HG03575 (cell line): Measurements from ENCODE around the gene FOXD1.
"Not testable (repeated sequence)": the region's sequence is repeated elsewhere in the genome, so short reads cannot be mapped to it uniquely, and the experiment has no call there.

Source experiments
- ATAC-seq: cut with Tn5 transposase; IDR thresholded peaks from one replicate; pipeline ENCODE4 v1.9.1; 2021; ENCODE audit not compliant: unreplicated experiment, insufficient number of reproducible peaks, low FRiP score; ENCODE audit errors: extremely low read depth

The FOXD1 gene

DNA sequence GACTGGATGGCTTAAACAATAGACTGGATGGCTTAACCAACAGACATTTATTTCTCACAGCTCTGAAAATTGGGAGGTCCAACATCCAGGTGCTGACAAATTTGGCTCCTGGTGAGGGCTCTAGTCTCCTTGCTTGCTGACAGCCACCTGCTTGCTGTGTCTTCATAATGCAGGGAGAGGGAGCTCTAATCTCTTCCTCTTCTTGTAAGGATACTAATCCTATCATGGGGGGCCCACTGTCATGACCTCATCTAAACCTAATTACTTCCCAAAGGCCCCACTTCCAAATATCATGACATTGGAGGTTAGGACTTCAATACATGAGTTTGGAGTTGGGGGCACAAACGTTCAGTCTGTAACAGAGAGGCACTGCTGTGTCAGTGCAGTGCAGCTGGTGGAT is 26.4 kb downstream of the FOXD1 start:
- no peak for ATAC-seq

DNA sequence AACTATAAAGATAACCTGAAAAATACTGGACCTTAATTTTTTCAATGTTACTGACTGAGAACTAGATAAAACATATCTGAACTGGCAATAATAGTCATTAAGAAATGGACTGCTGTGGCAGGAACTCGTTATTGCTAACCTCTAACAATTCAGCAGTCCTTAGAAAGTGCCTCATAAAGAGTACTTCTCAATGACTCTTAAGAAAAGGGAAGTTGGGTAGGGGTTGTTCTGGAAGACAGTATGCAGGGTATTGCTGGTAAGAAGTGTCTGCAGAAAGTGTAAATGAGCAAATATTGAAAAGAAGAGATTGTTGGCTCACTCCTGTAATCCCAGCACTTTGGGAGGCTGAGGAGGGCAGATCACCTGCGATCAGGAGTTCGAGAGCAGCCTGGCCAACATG is 27.9 kb downstream of the FOXD1 start:
- no peak for ATAC-seq

DNA sequence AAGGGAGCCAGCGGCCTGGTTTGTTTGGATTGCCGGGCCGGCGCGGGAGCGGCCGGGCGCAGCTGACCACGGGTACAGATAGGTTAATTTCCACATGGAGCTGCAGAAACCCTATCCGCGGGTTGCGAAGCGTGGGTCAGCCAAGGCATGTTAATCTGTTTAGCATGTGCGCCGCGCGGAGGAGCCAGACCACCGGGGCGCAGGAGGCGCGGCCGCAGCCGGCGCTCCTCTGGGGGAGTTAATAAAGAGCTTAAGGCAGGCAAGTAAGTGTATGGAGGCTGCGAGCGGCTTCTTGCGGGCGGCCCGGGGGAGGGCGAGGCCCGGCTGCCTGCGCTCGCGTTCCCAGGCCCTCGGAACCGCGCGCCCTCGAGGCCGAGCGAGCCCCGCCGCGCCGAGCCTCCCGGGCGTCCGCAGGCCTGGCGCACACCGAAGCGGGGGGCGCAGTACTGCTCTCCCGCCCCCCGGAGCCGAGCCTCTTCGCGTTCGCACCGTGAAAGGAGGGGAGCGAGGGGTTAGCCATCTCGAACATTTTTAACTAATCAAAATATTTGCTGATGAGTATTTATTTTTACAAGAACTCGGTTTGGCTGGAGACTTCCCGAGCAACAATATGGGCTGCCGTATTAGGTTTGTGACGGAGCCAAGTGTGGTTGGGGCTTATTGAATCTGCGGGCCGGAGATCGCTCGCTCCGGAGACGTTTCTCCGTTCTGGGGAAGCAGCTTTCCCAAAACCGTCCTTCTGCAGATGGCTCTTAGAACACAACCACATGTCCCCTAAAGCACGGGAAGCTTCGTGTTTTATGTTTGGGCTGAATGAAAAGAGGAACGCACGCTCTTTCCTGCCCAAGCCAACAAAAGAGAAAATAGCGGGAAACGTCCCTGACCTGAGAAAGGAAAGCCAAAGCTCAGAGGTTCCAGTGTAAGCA is 28.8 kb downstream of the FOXD1 start:
- no peak for ATAC-seq

DNA sequence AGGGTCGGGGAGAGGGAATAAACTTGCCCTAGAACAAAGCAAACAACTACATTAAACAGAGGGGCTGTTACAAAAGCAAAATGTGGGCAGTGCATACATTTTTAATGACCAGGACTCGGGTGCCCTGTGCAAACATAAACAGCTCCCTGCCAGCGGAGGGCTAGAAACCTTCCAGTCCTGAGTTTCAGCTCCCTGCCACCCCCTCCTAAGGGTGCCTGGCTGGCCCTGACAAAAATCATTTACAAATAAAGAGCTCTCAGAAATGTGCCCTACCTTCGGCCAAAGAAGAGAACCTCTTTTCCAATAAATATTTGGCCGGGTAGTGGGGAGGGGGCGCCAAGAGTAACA is 29.5 kb downstream of the FOXD1 start:
- ATAC-seq, result no peak

DNA sequence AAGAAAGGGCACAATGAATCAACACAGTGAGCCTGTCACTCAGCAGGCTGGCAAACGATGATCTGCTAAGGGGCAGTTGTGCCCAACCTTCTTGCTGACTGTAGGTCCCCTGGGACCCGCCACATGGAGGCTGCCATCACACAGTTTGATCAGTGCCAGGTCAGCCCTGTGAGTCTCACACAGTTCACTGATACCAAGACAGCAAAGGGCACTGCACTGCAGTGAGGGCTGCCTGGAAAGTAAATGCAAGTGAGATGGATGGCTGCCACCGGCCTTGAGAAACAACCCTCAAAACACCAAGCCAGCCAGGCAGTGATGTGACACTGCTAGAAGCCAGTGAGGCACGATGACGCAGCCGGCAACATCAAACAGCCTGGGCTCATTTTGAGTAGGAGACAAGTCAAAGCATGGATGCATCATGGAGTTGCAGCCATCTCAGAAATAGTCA is 30.3 kb downstream of the FOXD1 start:
- no peak for ATAC-seq

DNA sequence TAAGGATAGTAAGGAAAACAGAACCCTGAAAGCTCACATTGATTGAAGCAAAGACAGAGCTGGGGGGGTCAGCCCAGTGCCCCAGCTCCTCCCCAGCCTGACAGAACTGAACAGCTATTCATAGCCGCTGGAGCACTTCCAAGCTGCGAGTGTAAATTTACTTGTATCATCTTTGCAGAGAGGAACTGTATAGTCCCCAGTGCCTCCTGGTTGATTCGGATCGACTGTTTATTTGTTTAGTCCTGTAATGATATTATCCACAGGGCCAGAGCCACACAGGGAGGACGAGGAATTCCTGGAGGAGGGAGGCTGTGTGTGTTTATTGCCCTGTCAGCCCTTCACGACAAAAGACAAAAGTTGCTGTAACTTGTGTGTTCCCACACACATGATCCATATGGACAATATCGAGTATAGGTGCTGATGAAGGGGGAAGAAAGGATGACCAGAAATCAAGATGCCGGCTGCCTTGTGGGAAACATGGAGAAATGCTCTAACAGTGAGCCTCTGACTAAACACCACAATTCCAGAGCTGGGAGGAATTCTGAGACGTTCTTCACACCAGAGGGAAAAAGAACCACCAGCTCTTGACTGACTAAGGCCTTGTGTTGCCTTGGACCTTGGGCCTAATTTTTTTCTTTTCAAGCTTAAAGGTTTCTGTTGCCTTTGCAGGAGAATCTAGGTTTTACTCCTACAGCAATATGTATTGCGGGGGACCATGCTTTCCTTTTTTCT is 31.1 kb downstream of the FOXD1 start:
- ATAC-seq, result no peak

DNA sequence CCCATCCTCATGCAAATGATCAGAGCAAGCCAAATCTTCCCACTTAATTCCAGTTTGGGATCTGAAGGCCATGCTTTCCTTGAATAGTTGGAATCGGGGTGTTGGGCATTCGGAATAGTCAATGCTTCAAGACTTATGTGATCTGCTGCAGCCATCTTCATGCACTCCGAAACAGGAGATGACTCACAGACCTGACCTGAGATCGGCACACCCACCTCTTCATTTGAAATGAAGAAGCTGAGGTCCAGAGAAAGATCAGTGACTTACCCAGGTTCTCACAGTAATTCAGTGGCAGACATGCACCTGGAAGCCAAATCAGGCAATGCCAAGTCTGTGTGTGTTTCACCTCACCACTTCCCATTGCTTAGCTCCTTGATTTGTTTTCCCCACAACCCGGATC is 33.0 kb downstream of the FOXD1 start:
- ATAC-seq, result no peak

DNA sequence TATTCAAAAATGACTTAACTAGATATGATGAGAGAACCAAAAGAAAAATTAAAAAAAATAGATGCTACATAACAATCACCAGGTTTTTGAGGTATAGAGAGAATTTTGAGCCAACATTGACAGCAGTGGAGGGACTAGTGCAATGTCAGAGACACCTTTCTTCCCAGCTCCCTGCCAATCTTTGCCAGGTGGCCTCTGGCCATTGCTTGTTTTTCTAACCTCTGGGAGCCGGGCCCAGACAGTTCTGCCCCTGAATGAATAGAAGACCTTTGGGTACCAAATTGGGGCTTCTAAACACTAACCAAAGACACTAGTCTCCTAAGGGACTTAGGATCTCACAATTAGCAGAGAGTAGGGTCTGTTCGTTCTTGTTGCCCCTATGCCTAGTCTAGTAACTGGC is 33.4 kb downstream of the FOXD1 start:
- ATAC-seq, result no peak

DNA sequence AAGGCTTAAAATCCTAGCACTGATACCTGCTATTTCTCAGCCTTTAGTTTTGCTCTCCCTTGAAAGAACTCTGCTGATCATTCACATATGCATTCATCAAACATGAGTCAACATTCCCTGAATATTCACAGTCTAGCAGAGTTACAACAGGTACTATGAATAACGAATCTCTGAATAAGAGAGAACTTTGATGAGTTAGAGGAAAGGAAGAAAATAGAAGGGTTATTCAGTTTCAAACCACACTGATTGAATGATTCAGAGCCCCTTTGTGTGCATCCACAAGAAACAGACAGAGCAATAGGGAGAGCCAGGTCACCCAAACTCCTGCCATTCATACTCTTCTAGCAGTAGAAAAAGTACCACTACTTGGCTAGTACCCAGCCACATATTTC is 36.0 kb downstream of the FOXD1 start:
- ATAC-seq, result no peak

DNA sequence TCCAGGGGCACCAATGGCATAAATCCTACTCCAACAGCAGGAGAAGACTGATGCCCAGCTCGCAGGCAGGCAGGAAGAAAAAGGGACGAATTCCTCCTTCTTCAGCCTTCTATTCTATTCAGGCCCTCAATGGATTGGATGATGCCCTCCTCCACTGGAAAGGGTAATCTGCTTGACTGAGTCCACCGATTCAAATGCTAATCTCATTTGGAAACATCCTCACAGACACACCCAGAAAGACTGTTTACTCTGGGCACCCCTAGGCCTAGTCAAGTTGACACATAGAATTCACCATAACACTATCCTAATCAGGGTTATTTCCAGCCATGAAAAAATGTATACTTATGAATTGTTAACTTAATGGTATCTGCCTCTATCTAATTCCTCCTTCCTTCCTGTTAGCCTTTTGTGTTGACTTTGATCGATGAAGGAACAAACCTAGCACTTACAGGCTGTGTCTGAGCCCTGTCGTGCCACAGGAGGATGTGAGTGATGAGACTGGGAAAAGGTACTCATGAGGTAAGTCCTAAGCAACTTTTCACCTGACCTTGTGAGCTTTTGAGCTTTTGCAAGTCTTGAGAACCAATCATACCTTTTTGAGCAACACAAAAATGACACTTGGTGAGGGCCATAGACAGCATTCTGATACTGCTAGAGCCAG is 36.5 kb downstream of the FOXD1 start:
- no peak for ATAC-seq

DNA sequence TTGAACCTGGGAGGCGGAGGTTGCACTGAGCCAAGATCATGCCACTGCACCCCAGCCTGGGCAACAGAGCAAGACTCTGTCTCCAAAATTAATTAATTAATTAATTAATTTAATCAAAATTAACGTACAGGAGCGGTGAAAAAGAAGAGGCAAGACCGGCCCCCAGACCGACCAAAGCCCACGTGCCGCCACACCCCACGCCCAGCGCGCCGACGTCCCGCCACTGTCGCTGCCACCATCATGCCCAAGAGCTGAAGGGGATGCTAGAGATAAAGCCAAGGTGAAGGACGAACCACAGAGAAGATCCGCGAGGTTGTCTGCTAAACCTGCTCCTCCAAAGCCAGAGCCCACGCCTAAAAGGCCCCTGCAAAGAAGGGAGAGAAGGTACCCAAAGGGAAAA is 38.6 kb downstream of the FOXD1 start:
- not testable (repeated sequence) for ATAC-seq

DNA sequence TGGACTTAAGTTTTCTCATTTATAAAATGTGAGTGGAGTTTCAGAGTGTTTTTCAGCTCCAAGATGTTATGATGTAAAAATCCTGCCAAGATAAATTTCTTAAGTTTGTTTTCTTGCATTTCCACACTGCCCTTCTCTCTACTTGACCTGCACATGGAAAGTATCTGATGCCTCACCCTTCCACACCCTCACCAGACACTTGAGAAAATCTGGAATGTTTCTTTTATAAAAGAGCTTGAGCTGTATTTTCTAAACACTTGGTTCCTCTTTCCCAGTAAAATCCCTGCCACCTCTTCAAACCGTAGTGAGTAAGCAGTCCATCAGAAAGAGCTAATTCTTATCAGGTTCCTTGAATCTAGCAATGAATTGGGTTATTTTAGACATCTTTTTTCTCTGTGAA is 42.9 kb downstream of the FOXD1 start:
- ATAC-seq, result no peak

DNA sequence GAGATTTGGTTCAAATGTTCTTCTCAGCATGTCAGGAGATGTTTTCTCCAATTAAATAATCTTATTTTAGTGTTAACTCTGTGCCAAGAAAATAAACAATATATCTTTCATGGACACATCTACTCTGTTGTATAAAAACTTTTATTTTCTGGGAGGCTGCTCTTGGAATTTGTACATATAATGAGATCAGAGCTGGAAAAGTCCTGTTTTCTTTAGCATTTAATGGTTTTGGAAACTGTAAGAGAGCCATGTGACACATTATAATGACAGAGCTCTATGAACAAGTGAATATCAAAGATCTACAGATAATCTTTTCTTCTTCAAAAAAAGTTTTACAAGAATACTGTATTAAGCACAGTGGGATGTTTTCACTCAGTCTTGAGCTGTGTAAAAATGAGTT is 48.8 kb downstream of the FOXD1 start:
- ATAC-seq, result no peak
